GM21737 (cell line): ENCODE data around the gene EFR3B.
A peak's percentile ranks its signal among the peaks of the same experiment; 100 is the strongest.
"Not testable (repeated sequence)": the region's sequence is repeated elsewhere in the genome, so short reads cannot be mapped to it uniquely, and the experiment has no call there.

Source experiments
- ATAC-seq: cut with Tn5 transposase; IDR thresholded peaks from one replicate; pipeline ENCODE4 v1.9.1; 2021; ENCODE audit warnings: mild to moderate bottlenecking, moderate library complexity; ENCODE audit not compliant: unreplicated experiment

Gene EFR3B

GRCh38 chr2:25146896-25147295 lies 105.0 kb downstream of the EFR3B start:
- ATAC-seq, result no peak

- no peak for ATAC-seq
Observed at GRCh38 chr2:25149646-25150045, 107.8 kb downstream of the EFR3B start.

- not testable (repeated sequence) for ATAC-seq
Observed at GRCh38 chr2:25150993-25151392, 109.1 kb downstream of the EFR3B start.

GRCh38 chr2:25151718-25152117 lies 109.8 kb downstream of the EFR3B start:
- no peak for ATAC-seq

- ATAC-seq, result no peak
Observed at GRCh38 chr2:25155401-25155800, 113.5 kb downstream of the EFR3B start.

- ATAC-seq, result no peak
Observed at GRCh38 chr2:25158096-25158852, 116.4 kb downstream of the EFR3B start.

- ATAC-seq, result no peak
Observed at GRCh38 chr2:25159949-25160348, 118.1 kb downstream of the EFR3B start.

- no peak for ATAC-seq
Observed at GRCh38 chr2:25160376-25160775, 118.5 kb downstream of the EFR3B start.

- ATAC-seq, result no peak
Observed at GRCh38 chr2:25161055-25161781, 119.3 kb downstream of the EFR3B start.

GRCh38 chr2:25162061-25162460 lies 120.2 kb downstream of the EFR3B start:
- not testable (repeated sequence) for ATAC-seq

- ATAC-seq, result no peak
Observed at GRCh38 chr2:25164561-25164960, 122.7 kb downstream of the EFR3B start.

- peak; percentile 89 for ATAC-seq
Observed at GRCh38 chr2:25165992-25166875, 124.4 kb downstream of the EFR3B start.

GRCh38 chr2:25168256-25169072 lies 126.6 kb downstream of the EFR3B start, which contains the start of gene POMC:
Gene POMC, minus strand, starts transcription at chr2:25168580. Its CDS starts 3,808 bp downstream, at chr2:25164772.
- ATAC-seq, result no peak

- no peak for ATAC-seq
Observed at GRCh38 chr2:25169073-25169470, 127.2 kb downstream of the EFR3B start.

GRCh38 chr2:25170888-25171287 lies 129.0 kb downstream of the EFR3B start:
- no peak for ATAC-seq

- no peak for ATAC-seq
Observed at GRCh38 chr2:25173719-25174118, 131.8 kb downstream of the EFR3B start.

- no peak for ATAC-seq
Observed at GRCh38 chr2:25174192-25174861, 132.5 kb downstream of the EFR3B start.

- no peak for ATAC-seq
Observed at GRCh38 chr2:25176138-25176537, 134.3 kb downstream of the EFR3B start.

- no peak for ATAC-seq
Observed at GRCh38 chr2:25176541-25177181, 134.8 kb downstream of the EFR3B start.
